ENCODE measurements around the gene NLRP10.
A peak's percentile ranks its signal among the peaks of the same experiment; 100 is the strongest.

Gene NLRP10

GRCh38 chr11:7981619-7982157, 16.4 kb upstream of the NLRP10 start:
- Histone ChIP-seq H3K4me3 (ENCODE audit: low read depth, low read length) (no peak overlapping the region), H3K27ac (no peak overlapping the region), H3K36me3 (replicated peaks) (no peaks in the 10 kb centered on the region), H3K27me3 (replicated peaks) (no peaks in the 10 kb centered on the region)
- DNase-seq: no peak
- no peak for TF ChIP-seq CTCF (IDR thresholded peaks at IDR 0.05; ENCODE audit: low read depth, low read length, missing control alignments)
- in situ Hi-C loops (cut with HindIII; ENCODE audit: low pct_ligation_motif_present, low sequenced_read_pairs): no loop called here

GRCh38 chr11:7977232-7977917, 12.1 kb upstream of the NLRP10 start:
- DNase-seq: peak; percentile 74
- in situ Hi-C loops (cut with HindIII; ENCODE audit: low pct_ligation_motif_present, low sequenced_read_pairs): no loop called here
- no peaks in the 10 kb centered on the region for H3K36me3 ChIP-seq (replicated peaks)
- no peak for TF ChIP-seq CTCF (IDR thresholded peaks at IDR 0.05; ENCODE audit: low read depth, low read length, missing control alignments)
- H3K27me3 ChIP-seq (replicated peaks): no peaks in the 10 kb centered on the region
- no peak overlapping the region for H3K4me3 ChIP-seq (ENCODE audit: low read depth, low read length)
- H3K27ac ChIP-seq: peak overlapping the region; percentile 38

GRCh38 chr11:7974668-7975067, 9.4 kb upstream of the NLRP10 start:
- DNase-seq: no peak
- in situ Hi-C loops (cut with HindIII; ENCODE audit: low pct_ligation_motif_present, low sequenced_read_pairs): no loop called here
- Histone ChIP-seq H3K27ac (no peak overlapping the region), H3K4me3 (ENCODE audit: low read depth, low read length) (no peak overlapping the region), H3K36me3 (replicated peaks) (no peaks in the 10 kb centered on the region), H3K27me3 (replicated peaks) (no peaks in the 10 kb centered on the region)
- no peak for TF ChIP-seq CTCF (IDR thresholded peaks at IDR 0.05; ENCODE audit: low read depth, low read length, missing control alignments)

GRCh38 chr11:7973011-7973410, 7.8 kb upstream of the NLRP10 start:
- Histone ChIP-seq H3K27ac (no peak overlapping the region), H3K27me3 (replicated peaks) (no peaks in the 10 kb centered on the region), H3K4me3 (ENCODE audit: low read depth, low read length) (no peak overlapping the region), H3K36me3 (replicated peaks) (no peaks in the 10 kb centered on the region)
- no peak for TF ChIP-seq CTCF (IDR thresholded peaks at IDR 0.05; ENCODE audit: low read depth, low read length, missing control alignments)
- DNase-seq: no peak
- in situ Hi-C loops (cut with HindIII; ENCODE audit: low pct_ligation_motif_present, low sequenced_read_pairs): no loop called here

GRCh38 chr11:7971846-7972245, 6.6 kb upstream of the NLRP10 start:
- in situ Hi-C loops (cut with HindIII; ENCODE audit: low pct_ligation_motif_present, low sequenced_read_pairs): no loop called here
- no peaks in the 10 kb centered on the region for H3K27me3 ChIP-seq (replicated peaks)
- H3K4me3 ChIP-seq (ENCODE audit: low read depth, low read length): no peak overlapping the region
- DNase-seq: no peak
- H3K36me3 ChIP-seq (replicated peaks): no peaks in the 10 kb centered on the region
- TF ChIP-seq CTCF (IDR thresholded peaks at IDR 0.05; ENCODE audit: low read depth, low read length, missing control alignments): no peak
- no peak overlapping the region for H3K27ac ChIP-seq
